GM12878 (cell line): ENCODE measurements around the gene UMPS. TPM values are rescaled to one million over a fixed set of nuclear protein-coding genes. Genes with fewer than 3 reads are reported as not detected.
A peak's percentile ranks its signal among the peaks of the same experiment; 100 is the strongest.

Source experiments
- ATAC-seq: fragments of 200-7000 bp; cut with Tn5 transposase; 3 replicates; pipeline ENCODE4 v1.9.1; 2020; ENCODE audit warnings: mild to moderate bottlenecking, moderate library complexity
- BruUV-seq: library from RNA; stranded (reverse); fragments of 400-500 nt; replicated peaks from 2 replicates; lab custom pipeline; 2021; lab: Mats Ljungman, UMichigan
- CTCF ChIA-PET: fragments of 300-600 bp; sonication (Branson Sonifier 250); formaldehyde crosslinking; extraction: SDS; loops from one replicate; lab custom pipeline; 2021; ENCODE audit warnings: inconsistent platforms; lab: Yijun Ruan, JAX
- POLR2A ChIA-PET: fragments of 350-600 bp; formaldehyde crosslinking; extraction: SDS; loops from one replicate; lab custom pipeline; 2021; ENCODE audit warnings: inconsistent platforms; lab: Charles Lee
- RAD21 ChIA-PET: fragments of 300-600 bp; sonication (Branson Sonifier 250); formaldehyde crosslinking; loops from one replicate; lab custom pipeline; 2023; ENCODE audit warnings: antibody characterized with exemption; ENCODE audit not compliant: unreplicated experiment; lab: Charles Lee
- SMC1A ChIA-PET: fragments of 300-600 bp; sonication (Branson Sonifier 250); formaldehyde crosslinking; loops from one replicate; lab custom pipeline; 2023; ENCODE audit not compliant: unreplicated experiment, uncharacterized antibody; lab: Charles Lee
- DNase-seq: peaks from one replicate; pipeline ENCODE4 v3.0.0-alpha.2; 2011; ENCODE audit warnings: low read depth, low spot score
- FAIRE-seq: peaks from 3 replicates; lab custom pipeline; 2011; peaks lifted over from hg19 to GRCh38; lab: Jason Lieb, UNC
- H2AFZ ChIP-seq: 2 replicates; pipeline ENCODE4 v1.6.0; 2011; ENCODE audit warnings: low read depth, low read length, control low read depth; ENCODE audit not compliant: control insufficient read depth
- H3K27ac ChIP-seq: 2 replicates; pipeline ENCODE4 v1.5.1; 2011; ENCODE audit warnings: control low read depth; ENCODE audit not compliant: control insufficient read depth, insufficient read depth
- H3K27me3 ChIP-seq, 2 experiments: replicated peaks in 1 of 2; 2 replicates each; pipeline versions ENCODE4 v1.6.0 to v1.6.1; 2011; ENCODE audit warnings: low read length in 1 of 2; ENCODE audit not compliant: control insufficient read depth in 2 of 2, insufficient read depth in 2 of 2
- H3K36me3 ChIP-seq, 2 experiments: 2 replicates each; pipeline ENCODE4 v1.5.1; 2011; ENCODE audit warnings: low read length in 1 of 2; ENCODE audit not compliant: control insufficient read depth in 2 of 2, insufficient read depth in 2 of 2
- H3K4me1 ChIP-seq: 2 replicates; pipeline ENCODE4 v1.6.1; 2011; ENCODE audit warnings: mild to moderate bottlenecking, low read length, moderate library complexity, mixed read lengths; ENCODE audit not compliant: control insufficient read depth, insufficient read depth
- H3K4me2 ChIP-seq: 2 replicates; pipeline ENCODE4 v1.6.0; 2011; ENCODE audit warnings: control low read depth; ENCODE audit not compliant: control insufficient read depth, insufficient read depth
- H3K4me3 ChIP-seq: fragments of 200-600 bp; sonication (generic); 2 replicates; pipeline ENCODE4 v1.5.1; 2016
- H3K79me2 ChIP-seq: 2 replicates; pipeline ENCODE4 v1.6.0; 2011; ENCODE audit warnings: low read length; ENCODE audit not compliant: control insufficient read depth, insufficient read depth
- H3K9ac ChIP-seq: 2 replicates; pipeline ENCODE4 v1.8.0; 2011; ENCODE audit warnings: low read length, control low read depth, mixed read lengths; ENCODE audit not compliant: control insufficient read depth, insufficient read depth
- H3K9me3 ChIP-seq: replicated peaks from 3 replicates; pipeline ENCODE4 v1.5.1; 2011; ENCODE audit warnings: mild to moderate bottlenecking, low read length; ENCODE audit not compliant: control insufficient read depth, insufficient read depth
- H4K20me1 ChIP-seq: 2 replicates; pipeline ENCODE4 v1.6.0; 2011; ENCODE audit not compliant: control insufficient read depth, insufficient read depth
- BMI1 ChIP-seq: fragments of 450-650 bp; IDR thresholded peaks from 2 replicates; pipeline ENCODE4 v1.6.1; 2016; ENCODE audit warnings: mild to moderate bottlenecking, moderate library complexity, borderline replicate concordance
- IRF5 ChIP-seq: fragments of 450-650 bp; IDR thresholded peaks from 2 replicates; pipeline ENCODE4 v1.6.1; 2017; ENCODE audit warnings: borderline replicate concordance
- SMC3 ChIP-seq: IDR thresholded peaks from 2 replicates; pipeline ENCODE4 v1.6.1; 2011; ENCODE audit warnings: low read length, improper control_type of control experiment, borderline replicate concordance
- SUZ12 ChIP-seq: fragments of 200-600 bp; sonication (generic); IDR thresholded peaks from one replicate; pipeline ENCODE4 v1.6.1; 2018; ENCODE audit warnings: antibody characterized with exemption, mild to moderate bottlenecking; ENCODE audit not compliant: unreplicated experiment
- WGBS: methylation state at CpG from one replicate; pipeline ENCODE4 v1.1.6; 2016; ENCODE audit warnings: low lambda C conversion rate; ENCODE audit not compliant: insufficient replicate concordance, insufficient coverage; ENCODE audit errors: missing lambda C conversion rate; 5-methylcytosine and 5-hydroxymethylcytosine counted together
- in situ Hi-C: fragments of 300-500 bp; cut with MboI; formaldehyde crosslinking; loops from 9 replicates; pipeline ENCODE4 v1.14.3; 2018; ENCODE audit warnings: mixed read lengths
- intact Hi-C: fragments of 100-400 bp; cut with micrococcal nuclease; formaldehyde crosslinking; loops from one replicate; pipeline ENCODE4 v1.14.2; 2022; ENCODE audit not compliant: unreplicated experiment
- polyA plus RNA-seq, 11 experiments: library from polyadenylated mRNA; depleted of rRNA in 4 of 11; unstranded in 6 of 11; stranded (reverse) in 5 of 11; fragments of >200 nt; fragmentation: Nextera tagmentation in 4 of 11; fragmentation: Illumina TruSeq in 1 of 11; extraction: Ambion mirVana in 4 of 11; extraction: Trizol in 1 of 11; gene quantifications; 1 replicate in 1 of 11; 2 replicates in 10 of 11; pipeline versions ENCODE4 v1.2.1 to v1.2.3, GENCODE V29; 2011 to 2016; ENCODE audit warnings: inconsistent platforms in 2 of 11, missing spikeins in 2 of 11, low read depth in 1 of 11
- total RNA-seq, 4 experiments: library from RNA; depleted of rRNA in 3 of 4; stranded (reverse); fragments of >200 nt in 3 of 4; fragmentation: Illumina TruSeq in 1 of 4; extraction: Trizol in 1 of 4; gene quantifications; 2 replicates each; pipeline versions ENCODE4 v1.2.1 to v1.2.3, GENCODE V29; 2013 to 2021
- TF ChIP-seq, protein P1 (sequence below): IDR thresholded peaks from 2 replicates; pipeline ENCODE4 v1.6.1; 2011; ENCODE audit warnings: borderline replicate concordance, low read depth, mild to moderate bottlenecking, moderate library complexity, low read length; ENCODE audit not compliant: insufficient read depth, poor library complexity, severe bottlenecking
- TF ChIP-seq, protein P2 (sequence below): IDR thresholded peaks from 2 replicates; pipeline ENCODE4 v1.6.1; 2011; ENCODE audit warnings: mild to moderate bottlenecking, low read depth, low read length, moderate library complexity; ENCODE audit not compliant: insufficient replicate concordance

Gene UMPS
- total and polyA plus RNA-seq, 10 of the 15 experiments (the other 5 are each of a cell fraction or from before 2014, with no cell fraction given): 30.6 to 82.8 (median 49.5) TPM

- Histone ChIP-seq H2AFZ (no peak overlapping the region), H3K9me3 (no peaks in the 10 kb centered on the region), H3K4me1 (no peaks in the 10 kb centered on the region), H3K4me2 (no peak overlapping the region), H3K27ac (no peak overlapping the region), H3K4me3 (no peak overlapping the region), H3K79me2 (no peaks in the 10 kb centered on the region), H3K27me3 (no peaks in the 10 kb centered on the region; a peak in 1 of 4 replicates), H3K36me3 (no peaks in the 10 kb centered on the region), H3K9ac (no peak overlapping the region), H4K20me1 (no peaks in the 10 kb centered on the region)
- ChIA-PET SMC1A (interaction anchor here (0.6 to 5.0 kb wide), 3 partner anchors 12 to 881 kb away, joined by 3 to 25 read pairs (median 3); no protein-coding TSS in a partner anchor), RAD21 (interaction anchor here (0.7 to 1.6 kb wide), 3 partner anchors 12 to 1048 kb away, joined by 3 to 4 read pairs (median 3); no protein-coding TSS in a partner anchor), POLR2A (no interaction called here), CTCF (interaction anchor here (1.4 to 4.4 kb wide), 4 partner anchors 13 to 200 kb away, joined by 6 to 21 read pairs (median 8); no protein-coding TSS in a partner anchor)
- in situ Hi-C loops: no loop called here
- no TSS peak for BruUV-seq
- intact Hi-C loops: no loop called here
- no peak for DNase-seq
- FAIRE-seq: peak; percentile 69
- no peak for ATAC-seq
- WGBS: 46% methylated on average over 14 of the region's 15 CpGs
- TF ChIP-seq, protein P1, sequence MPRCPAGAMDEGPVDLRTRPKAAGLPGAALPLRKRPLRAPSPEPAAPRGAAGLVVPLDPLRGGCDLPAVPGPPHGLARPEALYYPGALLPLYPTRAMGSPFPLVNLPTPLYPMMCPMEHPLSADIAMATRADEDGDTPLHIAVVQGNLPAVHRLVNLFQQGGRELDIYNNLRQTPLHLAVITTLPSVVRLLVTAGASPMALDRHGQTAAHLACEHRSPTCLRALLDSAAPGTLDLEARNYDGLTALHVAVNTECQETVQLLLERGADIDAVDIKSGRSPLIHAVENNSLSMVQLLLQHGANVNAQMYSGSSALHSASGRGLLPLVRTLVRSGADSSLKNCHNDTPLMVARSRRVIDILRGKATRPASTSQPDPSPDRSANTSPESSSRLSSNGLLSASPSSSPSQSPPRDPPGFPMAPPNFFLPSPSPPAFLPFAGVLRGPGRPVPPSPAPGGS: peak; percentile 67
- no peak for TF ChIP-seq BMI1
These were observed 29.2 kb upstream of the UMPS start for GRCh38 chr3:124700880-124701684.

GRCh38 chr3:124701687-124702086 is 28.6 kb upstream of the UMPS start:
- ChIA-PET RAD21 (interaction anchor here (1.1 kb wide), 1 partner anchor 136 kb away, joined by 3 read pairs; no protein-coding TSS in a partner anchor), POLR2A (no interaction called here), SMC1A (interaction anchor here (0.6 to 5.0 kb wide), 3 partner anchors 12 to 881 kb away, joined by 3 to 25 read pairs (median 3); no protein-coding TSS in a partner anchor), CTCF (interaction anchor here (0.6 to 4.4 kb wide), 5 partner anchors 13 to 698 kb away, joined by 3 to 21 read pairs (median 7); no protein-coding TSS in a partner anchor)
- no TSS peak for BruUV-seq
- H3K9ac ChIP-seq: no peak overlapping the region
- H4K20me1 ChIP-seq: no peaks in the 10 kb centered on the region
- no peak for FAIRE-seq
- H3K9me3 ChIP-seq: no peaks in the 10 kb centered on the region
- no peak for ATAC-seq
- H3K79me2 ChIP-seq: no peaks in the 10 kb centered on the region
- H3K4me1 ChIP-seq: no peaks in the 10 kb centered on the region
- no peak for DNase-seq
- no peaks in the 10 kb centered on the region for H3K36me3 ChIP-seq
- intact Hi-C loops (no loop called here), in situ Hi-C loops (no loop called here)
- no peak overlapping the region for H3K4me2 ChIP-seq
- H2AFZ ChIP-seq: no peak overlapping the region
- WGBS: 32% methylated on average over 4 of the region's 4 CpGs
- no peak overlapping the region for H3K27ac ChIP-seq
- H3K27me3 ChIP-seq: no peaks in the 10 kb centered on the region; a peak in 1 of 4 replicates
- H3K4me3 ChIP-seq: no peak overlapping the region
- TF ChIP-seq SMC3 (no peak), SUZ12 (no peak), IRF5 (no peak)
- TF ChIP-seq, protein P2, sequence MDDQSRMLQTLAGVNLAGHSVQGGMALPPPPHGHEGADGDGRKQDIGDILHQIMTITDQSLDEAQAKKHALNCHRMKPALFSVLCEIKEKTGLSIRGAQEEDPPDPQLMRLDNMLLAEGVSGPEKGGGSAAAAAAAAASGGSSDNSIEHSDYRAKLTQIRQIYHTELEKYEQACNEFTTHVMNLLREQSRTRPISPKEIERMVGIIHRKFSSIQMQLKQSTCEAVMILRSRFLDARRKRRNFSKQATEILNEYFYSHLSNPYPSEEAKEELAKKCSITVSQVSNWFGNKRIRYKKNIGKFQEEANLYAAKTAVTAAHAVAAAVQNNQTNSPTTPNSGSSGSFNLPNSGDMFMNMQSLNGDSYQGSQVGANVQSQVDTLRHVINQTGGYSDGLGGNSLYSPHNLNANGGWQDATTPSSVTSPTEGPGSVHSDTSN: no peak
